Heart right ventricle (tissue), 16 donors: ENCODE measurements around the gene CD40LG. TPM values are rescaled to one million over a fixed set of nuclear protein-coding genes. Genes with fewer than 3 reads are reported as not detected.

Experiments used
- ATAC-seq, 8 donors: fragments of 200-7000 bp; cut with Tn5 transposase; one replicate each; pipeline ENCODE4 v1.9.1; 2020; ENCODE audit warnings: mild to moderate bottlenecking in 8 of 8, moderate library complexity in 8 of 8, moderate number of reproducible peaks in 1 of 8
- DNase-seq, 2 donors: peaks; one replicate each; pipeline ENCODE4 v3.0.0-alpha.2; 2020
- H3K27ac ChIP-seq, 10 donors: fragments of 200-600 bp; sonication (generic) in 2 of 10; one replicate each; pipeline versions ENCODE4 v1.5.0 to v1.8.0; 2020 to 2022; ENCODE audit warnings: mild to moderate bottlenecking in 3 of 10
- H3K27me3 ChIP-seq, 7 donors: fragments of 200-600 bp; one replicate each; pipeline ENCODE4 v1.8.0; 2021 to 2022; ENCODE audit warnings: mild to moderate bottlenecking in 2 of 7
- H3K36me3 ChIP-seq, 9 donors: fragments of 200-600 bp; sonication (generic) in 1 of 9; one replicate each; pipeline versions ENCODE4 v1.5.0 to v1.8.0; 2020 to 2022; ENCODE audit warnings: mild to moderate bottlenecking in 2 of 9
- H3K4me1 ChIP-seq, 9 donors: fragments of 200-600 bp; sonication (generic) in 1 of 9; one replicate each; pipeline versions ENCODE4 v1.5.0 to v1.8.0; 2020 to 2022; ENCODE audit warnings: mild to moderate bottlenecking in 4 of 9
- H3K4me3 ChIP-seq, 10 donors: fragments of 200-600 bp; sonication (generic) in 2 of 10; one replicate each; pipeline versions ENCODE4 v1.5.0 to v1.8.0; 2020 to 2022; ENCODE audit warnings: mild to moderate bottlenecking in 7 of 10, moderate library complexity in 2 of 10
- H3K9me3 ChIP-seq, 11 donors: fragments of 200-600 bp in 10 of 11; sonication (generic) in 2 of 11; one replicate each; pipeline versions ENCODE4 v1.5.0 to v1.8.0; 2013 to 2022; ENCODE audit warnings: mild to moderate bottlenecking in 2 of 11, control low read depth in 1 of 11, moderate library complexity in 1 of 11
- WGBS, 2 donors: extraction: QIAGEN DNeasy Blood & Tissue Kit; methylation state at CpG; one replicate each; pipeline ENCODE4 v1.1.7; 2013; ENCODE audit warnings: inconsistent platforms in 1 of 2; 5-methylcytosine and 5-hydroxymethylcytosine counted together
- intact Hi-C, 10 donors: fragments of 100-400 bp; cut with DNase I; formaldehyde crosslinking; loops; one replicate each; pipeline versions ENCODE4 v1.11.1 to v1.14.2; 2022
- polyA plus RNA-seq, 2 donors: library from polyadenylated mRNA; stranded (reverse); fragments of 200-250 nt; gene quantifications; one replicate each; pipeline ENCODE4 v1.2.3, GENCODE V29; 2013
- total RNA-seq, 10 donors: library from RNA; stranded (reverse); fragmentation: NEBNext Ultra II Directional in 3 of 10; extraction: Animal tissue kit (Norgen Biotek cat#: 25700) in 3 of 10; gene quantifications; one replicate each; pipeline versions ENCODE4 v1.2.1 to v1.2.4, GENCODE V29; 2021 to 2023
- TF ChIP-seq, protein P1 (sequence below), 9 donors: fragments of 200-600 bp; sonication (generic) in 2 of 9; IDR thresholded peaks; one replicate each; pipeline versions ENCODE4 v1.5.0 to v1.8.0; 2021 to 2022; ENCODE audit warnings: antibody characterized with exemption in 9 of 9, mild to moderate bottlenecking in 5 of 9, moderate library complexity in 1 of 9
- donor health status: Arrhythmogenic right ventricular cardiomyopathy.
- donor health status: ischemic (EF 13 %, LVEDD 7.1; RV severe dilation, severe dysfunction).
- donor health status: healthy with polysubstance abuse.
- donor health status: DM: no; HTN: yes; CAD: no.
- donor health status: DM: no; HTN: no; CAD: no.
- donor health status: ischemic (EF 25% LVEDD 6.9; RV normal size, moderate dysfunction).
- donor health status: ischemic (EF 25% LVEDD 5.7; RV mildly dilated, moderate dysfunction).
- donor health status: healthy.
- donor health status: DM: yes; HTN: yes; CAD: no.
- donor health status: Ischemic cardiomyopathy.
- donor health status: ischemic (EF 35%, LVEDD 5.7; RV mildly dilated, moderate dysfunction).
- donor health status: nonischemic (EF 11% LVEDD 7.7; RV severe dilation, severe dysfunction).
- donor health status: DM: yes; HTN: yes; CAD: no.
- donor health status: PGD.
- donor health status: ischemic (EF 29% LVEDD 5.4; RV normal size, mild dysfunction).
- donor health status: nonischemic (EF 23%, LVEDD 6.1; RV moderate dilation, normal function).

CD40LG gene
- total and polyA plus RNA-seq, 12 donors: 0.06 to 0.67 (median 0.24) TPM; not detected in 7

DNA sequence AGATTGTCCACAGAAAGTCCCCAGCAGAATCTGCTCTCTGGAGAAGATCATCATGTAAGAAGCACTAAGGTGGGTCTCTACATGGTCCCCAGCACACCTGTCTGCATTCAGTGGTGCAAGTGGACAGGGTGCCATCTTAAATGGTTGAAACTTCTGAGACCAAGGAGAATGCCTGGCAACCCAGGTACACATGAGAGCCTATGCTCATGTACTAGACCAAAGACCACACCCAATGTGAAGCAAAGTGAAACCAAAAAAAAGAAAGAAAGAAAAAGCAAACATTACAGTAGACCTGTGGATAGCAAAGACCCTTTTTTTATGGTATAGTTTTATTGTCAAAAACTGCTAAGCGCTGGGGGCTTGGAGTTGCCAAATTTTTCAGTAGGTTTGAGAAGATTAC is 15.0 kb downstream of the CD40LG start:
- ATAC-seq (no peak), DNase-seq (no peak)
- intact Hi-C loops: no loop called here
- Histone ChIP-seq H3K27me3 (no peaks in the 10 kb centered on the region), H3K4me3 (no peak overlapping the region), H3K36me3 (peaks cover 0 to 40% (median 10%) of the 10 kb centered on the region in 9 donors), H3K9me3 (peaks cover 0 to 15% (median 6%) of the 10 kb centered on the region in 11 donors), H3K27ac (no peak overlapping the region), H3K4me1 (no peaks in the 10 kb centered on the region)
- TF ChIP-seq, protein P1, sequence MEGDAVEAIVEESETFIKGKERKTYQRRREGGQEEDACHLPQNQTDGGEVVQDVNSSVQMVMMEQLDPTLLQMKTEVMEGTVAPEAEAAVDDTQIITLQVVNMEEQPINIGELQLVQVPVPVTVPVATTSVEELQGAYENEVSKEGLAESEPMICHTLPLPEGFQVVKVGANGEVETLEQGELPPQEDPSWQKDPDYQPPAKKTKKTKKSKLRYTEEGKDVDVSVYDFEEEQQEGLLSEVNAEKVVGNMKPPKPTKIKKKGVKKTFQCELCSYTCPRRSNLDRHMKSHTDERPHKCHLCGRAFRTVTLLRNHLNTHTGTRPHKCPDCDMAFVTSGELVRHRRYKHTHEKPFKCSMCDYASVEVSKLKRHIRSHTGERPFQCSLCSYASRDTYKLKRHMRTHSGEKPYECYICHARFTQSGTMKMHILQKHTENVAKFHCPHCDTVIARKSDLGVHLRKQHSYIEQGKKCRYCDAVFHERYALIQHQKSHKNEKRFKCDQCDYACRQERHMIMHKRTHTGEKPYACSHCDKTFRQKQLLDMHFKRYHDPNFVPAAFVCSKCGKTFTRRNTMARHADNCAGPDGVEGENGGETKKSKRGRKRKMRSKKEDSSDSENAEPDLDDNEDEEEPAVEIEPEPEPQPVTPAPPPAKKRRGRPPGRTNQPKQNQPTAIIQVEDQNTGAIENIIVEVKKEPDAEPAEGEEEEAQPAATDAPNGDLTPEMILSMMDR (IDR thresholded peaks at IDR 0.05): no peak
- 94 to 100% methylated on average over 1 of the region's 1 CpG for WGBS, 2 donors

DNA sequence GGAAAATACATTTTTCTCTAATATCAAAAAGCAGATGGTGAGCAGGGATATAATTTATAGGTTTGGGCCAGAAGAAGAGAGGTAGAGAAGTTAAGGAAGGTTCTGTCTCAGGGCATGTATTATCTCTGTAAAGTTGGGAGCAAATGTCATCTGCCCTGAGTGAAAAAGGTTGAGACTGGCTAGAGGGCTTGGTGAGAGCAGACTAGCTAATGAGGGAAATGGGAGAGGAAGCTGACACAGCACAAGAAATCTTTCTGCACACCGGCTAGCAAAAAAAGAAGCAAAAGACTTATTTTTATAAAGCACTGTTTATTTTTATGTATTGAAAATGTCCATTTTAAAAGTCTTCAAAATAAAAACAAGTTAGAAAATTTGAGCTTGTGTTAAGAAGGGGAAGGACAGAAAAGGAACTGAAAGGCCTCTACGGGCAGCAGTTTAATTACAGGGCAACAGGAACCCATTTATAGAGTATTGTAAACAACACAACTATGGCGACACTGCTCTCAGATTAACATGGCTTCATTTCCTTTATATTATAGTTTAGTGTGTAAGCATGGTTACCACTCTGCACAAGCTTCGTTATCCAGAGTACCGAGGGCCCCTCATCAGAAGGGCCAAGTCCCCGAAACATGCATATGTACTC is 17.4 kb downstream of the CD40LG start:
- peaks cover 0 to 64% (median 10%) of the 10 kb centered on the region in 9 donors for H3K36me3 ChIP-seq
- DNase-seq (no peak), ATAC-seq (no peak)

DNA sequence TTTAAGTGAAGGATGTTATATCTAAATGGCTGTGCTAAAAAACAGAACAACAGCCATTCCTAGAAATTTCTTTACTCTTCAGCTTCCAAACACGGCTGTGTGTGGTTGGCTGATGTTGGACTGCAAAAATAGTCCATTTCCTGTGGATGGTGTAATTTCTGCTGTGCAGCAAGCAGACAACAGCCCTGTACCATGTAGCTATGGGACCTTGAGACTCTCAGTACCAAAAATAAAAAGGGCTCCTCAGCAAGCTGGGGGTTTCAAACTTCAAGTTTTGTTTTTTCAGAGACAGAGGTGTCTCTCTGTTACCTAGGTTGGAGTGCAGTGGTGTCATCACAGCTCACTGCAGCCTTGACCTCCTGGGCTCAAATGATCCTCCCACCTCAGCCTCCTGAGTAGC is 18.1 kb downstream of the CD40LG start:
- Histone ChIP-seq H3K4me3 (no peak overlapping the region), H3K27me3 (no peaks in the 10 kb centered on the region), H3K27ac (no peak overlapping the region), H3K4me1 (no peaks in the 10 kb centered on the region), H3K9me3 (peaks cover 0 to 15% (median 6%) of the 10 kb centered on the region in 11 donors), H3K36me3 (peaks cover 0 to 71% (median 10%) of the 10 kb centered on the region in 9 donors)
- DNase-seq: no peak
- intact Hi-C loops: no loop called here
- 82 to 86% methylated on average over 1 of the region's 1 CpG for WGBS, 2 donors
- TF ChIP-seq, protein P1 (IDR thresholded peaks at IDR 0.05): no peak
- ATAC-seq: no peak

More for the DNA sequence above, 17.4 kb downstream of the CD40LG start:
- no peak overlapping the region for H3K4me3 ChIP-seq
- H3K4me1 ChIP-seq: no peaks in the 10 kb centered on the region
- intact Hi-C loops: no loop called here
- TF ChIP-seq, protein P1 (IDR thresholded peaks at IDR 0.05): no peak
- peaks cover 0 to 15% (median 6%) of the 10 kb centered on the region in 11 donors for H3K9me3 ChIP-seq
- peak overlapping the region in 1 of 10 donors; percentile 53 for H3K27ac ChIP-seq
- no peaks in the 10 kb centered on the region for H3K27me3 ChIP-seq
- 93 to 94% methylated on average over 6 of the region's 6 CpGs for WGBS, 2 donors

DNA sequence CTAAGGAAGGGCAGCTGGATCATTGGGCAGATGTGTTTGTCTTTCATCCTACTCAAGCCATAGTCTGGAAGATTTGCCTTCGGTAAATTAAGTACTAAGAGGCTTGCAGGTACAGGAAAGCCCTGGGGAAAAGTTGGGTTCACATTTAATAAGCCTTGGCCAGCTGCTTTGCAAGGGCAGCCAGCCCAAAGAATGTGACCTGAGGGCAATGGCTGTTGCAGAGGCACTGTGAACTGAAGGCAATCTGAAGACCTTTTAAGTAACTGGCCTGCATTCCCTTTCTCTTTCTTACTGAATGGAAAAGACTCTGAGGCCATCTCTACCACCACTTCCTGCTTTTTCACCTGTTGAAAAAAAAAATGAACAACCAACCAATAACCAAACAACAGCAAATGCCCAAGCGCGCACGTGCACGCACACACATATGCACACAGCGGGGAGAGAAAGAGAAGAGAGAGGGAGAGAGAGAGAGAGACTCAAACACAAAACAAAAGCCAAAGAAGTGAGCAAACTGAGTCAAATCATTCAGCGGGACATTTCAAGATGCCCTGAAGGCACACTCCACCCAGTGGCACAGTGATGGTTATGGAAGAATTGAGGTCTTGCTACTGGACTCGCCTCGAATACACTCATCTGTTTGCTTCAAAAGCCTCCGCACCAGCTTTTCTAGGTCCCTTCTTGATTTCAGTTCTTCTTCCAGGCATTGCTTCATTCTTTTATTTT is 19.6 kb downstream of the CD40LG start:
- no peak for ATAC-seq
- Histone ChIP-seq H3K27ac (no peak overlapping the region), H3K4me3 (no peak overlapping the region), H3K4me1 (no peaks in the 10 kb centered on the region), H3K36me3 (peaks cover 0 to 85% (median 10%) of the 10 kb centered on the region in 9 donors), H3K9me3 (peaks cover 0 to 15% (median 6%) of the 10 kb centered on the region in 11 donors), H3K27me3 (peaks cover 0 to 5% (median 0%) of the 10 kb centered on the region in 7 donors)
- 94 to 96% methylated on average over 10 of the region's 10 CpGs for WGBS, 2 donors
- TF ChIP-seq, protein P1 (IDR thresholded peaks at IDR 0.05): no peak
- DNase-seq: no peak
- intact Hi-C loops: no loop called here
